ENCODE data around the gene CLN6. TPM values are rescaled to one million over a fixed set of nuclear protein-coding genes. Genes with fewer than 3 reads are reported as not detected.

Gene CLN6
- total RNA-seq, 1 experiment from 2014 or later: 71.9 TPM

DNA sequence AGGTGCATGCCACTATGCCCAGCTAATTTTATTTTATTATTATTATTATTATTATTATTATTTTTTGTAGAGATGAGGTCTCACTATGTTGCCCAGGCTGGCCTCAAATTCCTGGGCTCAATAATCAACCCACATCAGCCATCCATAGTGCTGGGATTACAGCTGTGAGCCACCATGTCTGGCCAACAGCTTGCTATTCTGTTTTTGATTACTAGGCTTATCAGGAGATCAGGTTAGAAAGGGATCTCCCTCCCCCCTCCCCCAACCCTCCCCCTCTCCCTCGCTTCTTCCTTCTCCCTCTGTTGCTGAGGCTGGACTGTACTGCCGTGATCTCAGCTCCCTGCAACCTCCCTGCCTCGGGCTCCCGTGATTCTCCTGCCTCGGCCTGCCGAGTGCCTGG lies 8.6 kb downstream of the CLN6 start:
- Histone ChIP-seq H3K4ac (ENCODE audit: low read depth, low read length) (no peak overlapping the region), H2BK5ac (ENCODE audit: insufficient read length, low read length) (no peak overlapping the region), H2BK12ac (ENCODE audit: insufficient read length, low read depth, low read length) (no peak overlapping the region), H3K9ac (ENCODE audit: extremely low read depth, insufficient read length, low read length) (no peak overlapping the region), H3K4me2 (ENCODE audit: insufficient read depth, insufficient read length, low read length) (no peak overlapping the region), H4K5ac (ENCODE audit: insufficient read length, low read depth, low read length) (no peak overlapping the region), H2AFZ (ENCODE audit: low read length) (no peak overlapping the region), H3K56ac (ENCODE audit: insufficient read length, low read depth, low read length) (no peak overlapping the region), H3K79me2 (ENCODE audit: insufficient read depth, low read length) (peaks cover 17% of the 10 kb centered on the region; the same call in 1 of the 2 replicates), H2BK20ac (ENCODE audit: low read depth, low read length, poor library complexity, severe bottlenecking) (no peak overlapping the region), H4K20me1 (ENCODE audit: control insufficient read depth, insufficient read depth, insufficient read length) (no peaks in the 10 kb centered on the region), H3K23me2 (ENCODE audit: insufficient read length, low read depth, low read length, poor library complexity, severe bottlenecking) (no peaks in the 10 kb centered on the region), H3K4me1 (ENCODE audit: insufficient read depth, low read length) (no peaks in the 10 kb centered on the region), H4K91ac (ENCODE audit: insufficient read length, low read depth, low read length) (no peak overlapping the region), H2AK5ac (ENCODE audit: insufficient read length, low read length) (no peak overlapping the region), H3K27ac (ENCODE audit: insufficient read length, low read depth, low read length) (no peak overlapping the region), H3K9me3 (ENCODE audit: control insufficient read depth, low read depth, low read length) (no peaks in the 10 kb centered on the region), H3K14ac (ENCODE audit: insufficient read depth, low read length) (no peak overlapping the region), H3K23ac (ENCODE audit: insufficient read length, low read depth, low read length) (no peak overlapping the region), H2BK120ac (ENCODE audit: low read depth, low read length, poor library complexity, severe bottlenecking) (no peak overlapping the region), H3T11ph (ENCODE audit: low read length) (no peak overlapping the region), H3K18ac (ENCODE audit: insufficient read length, low read depth, low read length) (no peak overlapping the region), H3K79me1 (ENCODE audit: insufficient read depth, low read depth, low read length, poor library complexity, severe bottlenecking) (peaks cover 21% of the 10 kb centered on the region), H2BK15ac (ENCODE audit: low read depth, low read length) (no peak overlapping the region), H3K27me3 (ENCODE audit: insufficient read depth, low read length) (no peaks in the 10 kb centered on the region), H4K8ac (replicated peaks; ENCODE audit: insufficient read length, low read depth, low read length) (no peak overlapping the region)
- no peaks in the 10 kb centered on the region; a peak in 1 of 4 replicates for H3K4me1 Mint-ChIP-seq
- H3K27me3 Mint-ChIP-seq (ENCODE audit: low read depth): no peaks in the 10 kb centered on the region
- TF ChIP-seq, protein P1, sequence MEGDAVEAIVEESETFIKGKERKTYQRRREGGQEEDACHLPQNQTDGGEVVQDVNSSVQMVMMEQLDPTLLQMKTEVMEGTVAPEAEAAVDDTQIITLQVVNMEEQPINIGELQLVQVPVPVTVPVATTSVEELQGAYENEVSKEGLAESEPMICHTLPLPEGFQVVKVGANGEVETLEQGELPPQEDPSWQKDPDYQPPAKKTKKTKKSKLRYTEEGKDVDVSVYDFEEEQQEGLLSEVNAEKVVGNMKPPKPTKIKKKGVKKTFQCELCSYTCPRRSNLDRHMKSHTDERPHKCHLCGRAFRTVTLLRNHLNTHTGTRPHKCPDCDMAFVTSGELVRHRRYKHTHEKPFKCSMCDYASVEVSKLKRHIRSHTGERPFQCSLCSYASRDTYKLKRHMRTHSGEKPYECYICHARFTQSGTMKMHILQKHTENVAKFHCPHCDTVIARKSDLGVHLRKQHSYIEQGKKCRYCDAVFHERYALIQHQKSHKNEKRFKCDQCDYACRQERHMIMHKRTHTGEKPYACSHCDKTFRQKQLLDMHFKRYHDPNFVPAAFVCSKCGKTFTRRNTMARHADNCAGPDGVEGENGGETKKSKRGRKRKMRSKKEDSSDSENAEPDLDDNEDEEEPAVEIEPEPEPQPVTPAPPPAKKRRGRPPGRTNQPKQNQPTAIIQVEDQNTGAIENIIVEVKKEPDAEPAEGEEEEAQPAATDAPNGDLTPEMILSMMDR (conservative IDR thresholded peaks at IDR 0.05): no peak
- WGBS (ENCODE audit: extremely low coverage, insufficient read length, low lambda C conversion rate): no CpG with 5 or more reads among the region's 6 CpGs
- H3K4me3 Mint-ChIP-seq: no peak overlapping the region
- no peak for DNase-seq
- H3K36me3 Mint-ChIP-seq (ENCODE audit: insufficient read depth in 1 of 3, low read depth in 3 of 3): peaks cover 44 to 67% (median 60%) of the 10 kb centered on the region in 3 experiments
- peaks cover 17 to 19% of the 10 kb centered on the region in 2 experiments for H3K9me3 Mint-ChIP-seq
- no peak overlapping the region for H3K27ac Mint-ChIP-seq

All from H9 (cell line).